ENCODE measurements around the gene DPP9.
"Not testable (repeated sequence)": the region's sequence is repeated elsewhere in the genome, so short reads cannot be mapped to it uniquely, and the experiment has no call there.

DPP9 gene

DNA sequence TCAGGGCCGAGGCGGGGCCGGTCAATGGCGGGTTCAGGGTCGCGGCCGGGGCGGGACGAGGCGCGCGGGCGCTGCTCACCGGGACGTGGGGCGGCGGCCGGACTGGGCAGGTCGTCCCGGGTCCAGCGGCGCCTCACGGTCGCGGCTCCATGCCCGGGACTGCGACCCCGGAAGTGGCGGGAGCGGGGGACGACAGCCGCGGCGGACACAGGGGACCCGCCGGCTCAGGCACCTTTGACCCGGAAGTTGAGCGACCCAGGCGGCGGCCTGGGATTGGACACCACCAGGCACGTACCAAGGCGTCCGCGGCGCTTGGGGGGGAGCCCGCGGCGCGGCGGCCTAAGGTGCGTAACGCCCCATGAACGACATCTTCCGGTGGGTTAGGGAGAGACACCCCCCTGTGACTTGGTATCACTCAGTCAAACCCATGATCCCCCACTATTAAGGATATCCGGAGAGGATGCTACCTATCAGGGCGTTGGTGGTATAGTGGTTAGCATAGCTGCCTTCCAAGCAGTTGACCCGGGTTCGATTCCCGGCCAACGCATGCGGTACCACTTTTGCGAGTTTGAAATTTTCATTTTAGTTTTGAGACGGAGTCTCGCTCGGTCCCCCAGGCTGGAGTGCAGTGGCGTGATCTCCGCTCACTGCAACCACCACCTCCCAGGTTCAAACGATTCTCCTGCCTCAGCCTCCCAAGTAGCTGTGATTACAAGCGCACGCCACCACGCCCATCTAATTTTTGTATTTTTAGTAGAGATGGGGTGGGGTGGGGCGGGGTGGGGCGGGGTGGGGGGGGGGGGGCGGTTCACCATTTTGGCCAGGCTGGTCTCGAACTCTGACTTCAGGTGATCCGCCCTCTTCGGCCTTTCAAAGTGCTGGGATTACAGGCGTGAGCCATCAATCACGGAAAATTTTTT lies at the start of gene DPP9:
Gene DPP9, minus strand, starts transcription at position 248 of the 920 bp plus-strand sequence. CDS start 3,936 bp downstream, outside the sequence.
- DNase-seq (ENCODE audit: low read depth in 2 of 2, low spot score in 1 of 2): peak; percentile 86 to 93

DNA sequence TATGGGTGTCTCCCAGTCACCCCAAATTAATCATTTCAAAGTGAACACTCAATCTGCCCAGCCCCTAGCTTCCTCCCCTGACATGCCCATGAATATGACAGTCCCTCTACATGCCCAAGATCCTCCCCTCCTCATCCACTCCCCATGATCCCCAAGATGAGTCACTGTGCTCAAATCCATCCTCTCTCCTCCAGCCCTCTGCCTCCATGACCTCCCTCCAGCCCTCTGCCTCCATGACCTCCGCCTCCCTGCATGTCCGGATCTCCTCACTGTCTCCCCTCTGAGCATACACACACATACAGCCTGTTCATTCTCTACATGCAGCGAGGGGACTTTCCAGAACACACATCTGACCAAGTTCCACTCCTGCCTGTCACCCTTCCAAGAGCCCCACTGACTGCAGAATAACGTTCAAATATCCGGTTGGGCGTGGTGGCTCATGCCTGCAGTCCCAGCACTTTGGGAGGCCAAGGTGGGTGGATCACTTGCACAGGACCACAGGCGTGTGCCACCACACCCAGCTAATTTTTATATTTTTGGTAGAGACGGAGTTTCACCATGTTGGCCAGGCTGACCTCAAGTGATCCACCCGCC lies 49.5 kb upstream of the DPP9 start:
- DNase-seq (ENCODE audit: low read depth in 2 of 2, low spot score in 1 of 2): no peak

DNA sequence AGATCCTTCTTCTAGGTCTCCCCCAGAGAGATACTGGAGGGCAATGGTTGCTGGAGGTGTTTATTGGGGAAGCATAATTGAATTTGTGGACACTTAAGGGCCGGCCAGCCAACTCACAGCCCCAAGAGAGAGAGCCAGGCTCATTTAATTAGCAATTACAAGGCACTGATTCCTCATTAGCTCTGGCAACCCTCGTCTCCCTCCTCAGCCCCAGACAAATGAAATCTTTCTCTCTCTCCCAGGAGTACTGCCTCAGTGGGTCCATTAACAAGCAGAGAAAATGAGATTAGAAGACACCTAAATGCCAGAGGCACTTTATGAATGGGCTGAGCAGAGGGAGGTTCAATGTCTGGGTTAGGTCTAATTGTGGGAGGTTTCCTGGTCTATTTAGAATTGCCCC lies 48.9 kb upstream of the DPP9 start:
- no peak for DNase-seq (ENCODE audit: low read depth in 2 of 2, low spot score in 1 of 2)

DNA sequence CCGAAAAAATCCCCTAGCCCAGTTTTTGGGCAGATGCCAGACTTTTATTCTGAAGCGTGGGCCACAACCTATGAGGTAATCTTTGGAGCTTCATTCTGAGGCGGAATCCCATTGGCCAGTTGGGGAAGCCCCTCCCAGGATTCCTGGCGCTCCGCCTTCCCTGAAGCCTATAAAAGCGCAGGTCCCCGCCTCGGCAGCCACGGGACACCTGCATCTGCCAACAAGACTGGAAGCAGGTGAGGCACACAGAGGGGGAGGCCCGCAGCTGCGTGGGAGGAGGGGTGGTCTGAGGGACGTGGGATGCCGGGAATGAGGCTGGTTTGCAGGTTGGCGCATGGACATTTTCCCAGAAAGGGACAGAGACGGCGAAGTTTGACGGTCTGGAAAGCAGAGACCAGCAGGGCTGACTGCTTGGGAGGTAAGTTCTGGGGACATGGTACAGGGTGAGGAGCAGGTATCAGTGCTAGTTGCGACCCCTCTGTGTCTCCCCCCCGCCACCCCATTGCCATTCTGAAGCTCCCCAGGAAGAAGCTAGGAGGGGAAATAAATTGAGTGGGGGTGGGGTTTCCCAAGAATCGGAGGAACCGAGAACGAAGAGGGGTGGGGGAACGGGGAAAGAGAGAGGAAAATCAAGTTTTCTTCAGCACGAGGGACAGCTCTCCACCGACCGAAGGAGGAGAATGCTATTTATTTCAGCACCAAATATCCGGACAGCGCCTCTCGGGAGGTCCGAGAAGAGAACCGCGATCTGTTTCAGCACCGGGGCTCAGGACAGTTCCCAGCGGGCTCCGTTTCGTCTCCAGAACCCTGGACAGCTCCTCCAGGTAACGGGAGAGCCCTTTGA lies 45.5 kb upstream of the DPP9 start:
- DNase-seq (ENCODE audit: low read depth in 2 of 2, low spot score in 1 of 2): peak; percentile 36 to 61

DNA sequence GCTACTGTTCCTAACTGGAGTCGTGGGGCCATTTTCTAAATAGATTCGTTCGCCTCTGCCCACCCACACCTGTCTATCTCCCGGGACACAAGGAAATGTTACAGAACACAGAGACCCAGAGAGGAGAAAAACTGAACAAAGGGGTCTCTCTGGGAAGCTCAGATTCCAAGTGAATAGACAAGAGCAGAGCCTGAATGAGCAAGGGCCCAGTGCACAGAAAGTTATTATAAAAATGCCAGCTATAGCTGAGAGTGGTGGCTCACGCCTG lies 40.7 kb upstream of the DPP9 start:
- no peak for DNase-seq (ENCODE audit: low read depth in 2 of 2, low spot score in 1 of 2)

DNA sequence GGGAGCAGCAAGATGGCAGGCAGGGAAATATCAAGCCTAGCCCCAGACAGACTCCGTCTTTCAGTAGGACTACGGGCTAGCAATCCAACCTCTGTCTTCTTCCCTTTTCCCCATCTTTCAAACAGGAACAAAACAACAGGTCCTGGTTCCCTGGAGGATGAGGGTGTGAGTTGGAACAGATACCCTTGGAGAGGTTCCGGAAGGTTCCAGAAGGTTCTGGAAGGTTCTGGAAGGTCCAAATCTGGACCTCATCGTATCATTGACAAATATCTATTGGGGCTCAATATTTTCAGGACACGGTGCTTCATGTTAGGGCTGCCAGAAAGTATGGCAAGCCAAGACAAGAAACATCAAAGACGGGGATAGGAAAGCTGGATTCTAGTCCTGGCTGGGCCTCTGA lies 39.4 kb upstream of the DPP9 start:
- no peak for DNase-seq (ENCODE audit: low read depth in 2 of 2, low spot score in 1 of 2)

DNA sequence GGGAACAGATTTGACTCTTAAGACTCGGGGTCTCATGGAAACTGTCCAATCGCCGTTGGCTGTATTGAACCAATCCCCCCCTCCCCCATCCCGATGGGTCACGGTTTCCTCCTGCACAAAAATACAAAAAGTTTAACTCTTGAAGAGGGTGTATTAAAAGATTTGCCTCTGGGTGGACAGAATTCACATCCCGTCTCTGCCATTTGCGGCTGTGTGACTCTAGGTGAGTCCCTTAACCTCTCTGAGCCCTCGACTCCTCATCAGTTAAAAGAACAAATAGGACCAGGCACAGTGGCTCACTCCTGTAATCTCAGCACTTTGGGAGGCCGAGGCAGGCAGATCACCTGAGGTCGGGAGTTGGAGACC lies 36.6 kb upstream of the DPP9 start:
- no peak for DNase-seq (ENCODE audit: low read depth in 2 of 2, low spot score in 1 of 2)

DNA sequence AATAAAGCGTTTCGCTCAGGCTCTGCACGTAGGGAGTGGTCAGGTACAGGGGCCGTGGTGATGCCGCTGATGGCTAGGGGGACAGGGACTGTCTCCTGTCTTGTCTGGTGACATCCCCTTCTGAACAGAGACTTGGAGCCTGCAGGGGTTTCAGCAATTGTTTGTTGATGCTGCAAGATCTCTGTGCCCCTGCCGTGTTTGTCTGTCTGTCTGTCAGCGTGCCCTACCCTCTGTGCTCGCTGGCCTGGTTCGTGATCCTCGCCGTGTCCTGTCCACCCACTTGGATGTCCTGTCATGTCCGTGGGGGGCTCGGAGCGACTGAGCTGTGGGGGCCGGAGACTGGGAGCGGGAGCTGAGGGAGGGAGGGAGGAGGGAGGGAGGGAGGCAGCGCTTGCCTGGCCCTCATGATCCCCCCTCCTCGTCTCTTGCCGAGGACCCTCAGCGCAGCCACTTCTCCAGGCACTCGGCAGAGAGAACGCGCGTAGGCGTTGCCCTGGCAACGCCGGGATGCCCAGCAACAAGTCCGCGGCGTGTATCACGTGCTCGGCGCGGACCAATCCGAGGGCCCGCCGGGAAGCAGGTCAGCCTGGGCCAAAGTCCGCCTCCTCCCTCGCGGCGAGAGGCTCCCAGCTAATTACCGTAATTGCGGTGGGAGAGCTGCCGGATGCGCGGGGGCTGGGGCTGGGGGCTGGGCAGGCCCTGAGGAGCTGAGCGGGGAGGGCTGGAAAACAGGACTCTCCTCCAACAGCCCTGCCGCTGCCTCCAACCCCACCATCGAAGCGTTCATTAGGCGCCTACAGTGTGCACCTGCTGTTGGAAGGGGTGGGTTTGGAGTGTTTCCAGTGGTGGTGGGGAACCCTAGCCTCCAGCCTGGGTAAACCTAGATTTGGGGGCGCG lies 36.0 kb upstream of the DPP9 start:
- DNase-seq (ENCODE audit: low read depth in 2 of 2, low spot score in 1 of 2): peak in 1 of 2 donors; percentile 22

DNA sequence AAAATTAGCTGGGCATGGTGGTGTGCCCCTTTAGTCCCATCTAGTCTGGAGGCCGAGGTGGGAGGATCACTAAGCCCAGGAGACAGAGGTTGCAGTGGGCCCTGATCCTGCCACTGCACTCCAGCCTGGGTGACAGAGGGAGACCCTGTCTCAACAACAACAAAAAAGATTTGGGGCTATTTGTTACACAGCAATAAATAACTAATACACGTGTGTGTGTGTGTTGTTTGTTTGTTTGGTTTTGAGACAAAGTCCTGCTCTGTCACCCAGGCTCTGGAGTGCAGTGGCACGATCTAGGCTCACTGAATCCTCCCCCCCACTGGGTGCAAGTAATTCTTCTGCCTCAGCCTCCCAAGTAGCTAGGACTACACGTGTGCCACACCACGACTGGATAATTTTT lies 35.0 kb upstream of the DPP9 start:
- no peak for DNase-seq (ENCODE audit: low read depth in 2 of 2, low spot score in 1 of 2)

DNA sequence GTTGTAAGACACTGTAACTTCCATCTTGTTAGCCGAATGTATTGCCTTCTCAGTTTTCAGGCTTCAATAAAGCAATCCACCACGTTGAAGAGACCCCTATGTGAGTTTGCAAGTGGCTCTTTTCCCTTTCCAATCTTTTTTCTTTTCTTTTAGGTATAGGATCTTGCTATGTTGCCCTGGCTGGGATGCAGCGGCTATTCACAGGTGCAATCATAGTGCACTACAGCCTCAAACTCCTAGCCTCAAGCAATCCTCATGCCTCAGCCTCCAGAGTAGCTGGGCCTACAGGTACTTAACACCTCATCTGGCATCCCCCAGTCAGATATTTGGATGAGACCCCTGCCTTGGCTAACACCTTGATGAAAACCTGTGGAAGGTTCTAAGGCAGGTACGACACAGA lies 34.4 kb upstream of the DPP9 start:
- no peak for DNase-seq (ENCODE audit: low read depth in 2 of 2, low spot score in 1 of 2)

DNA sequence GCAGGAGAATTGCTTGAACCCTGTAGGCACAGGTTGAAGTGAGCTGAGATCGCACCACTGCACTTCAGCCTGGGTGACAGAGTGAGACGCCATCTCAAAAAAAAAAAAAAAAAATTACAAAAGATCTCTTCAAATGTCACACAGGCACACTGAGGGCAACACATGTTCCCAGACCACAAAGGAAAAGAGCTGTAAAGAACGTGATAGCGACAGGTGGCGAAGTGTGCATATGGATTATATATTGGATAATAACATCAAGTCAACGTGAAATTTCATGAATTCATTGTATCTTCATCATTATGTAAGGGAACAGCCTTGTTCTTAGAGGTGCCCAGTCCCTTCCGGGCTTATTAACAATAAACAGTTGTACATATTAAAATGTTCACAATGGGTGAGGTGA lies 31.8 kb upstream of the DPP9 start:
- DNase-seq (ENCODE audit: low read depth in 2 of 2, low spot score in 1 of 2): no peak

DNA sequence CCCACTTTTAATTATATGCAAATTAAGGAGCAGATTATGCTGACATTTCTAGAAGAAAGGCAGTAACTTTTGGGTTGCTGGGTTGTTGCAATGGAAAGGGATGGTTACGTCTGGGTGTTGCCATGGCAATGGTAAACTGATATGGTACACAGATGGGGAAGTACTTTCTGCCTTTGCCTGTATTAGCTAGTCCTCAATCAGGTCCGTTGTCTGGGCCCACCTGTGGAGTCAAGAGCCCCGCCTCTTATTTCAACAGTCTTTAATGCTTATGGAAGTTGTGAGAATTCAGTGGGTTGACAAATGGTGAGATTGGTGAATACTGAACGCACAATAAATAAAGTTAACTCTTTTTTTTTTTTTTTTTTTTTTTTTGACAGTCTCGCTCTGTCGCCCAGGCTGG lies 30.6 kb upstream of the DPP9 start:
- no peak for DNase-seq (ENCODE audit: low read depth in 2 of 2, low spot score in 1 of 2)

DNA sequence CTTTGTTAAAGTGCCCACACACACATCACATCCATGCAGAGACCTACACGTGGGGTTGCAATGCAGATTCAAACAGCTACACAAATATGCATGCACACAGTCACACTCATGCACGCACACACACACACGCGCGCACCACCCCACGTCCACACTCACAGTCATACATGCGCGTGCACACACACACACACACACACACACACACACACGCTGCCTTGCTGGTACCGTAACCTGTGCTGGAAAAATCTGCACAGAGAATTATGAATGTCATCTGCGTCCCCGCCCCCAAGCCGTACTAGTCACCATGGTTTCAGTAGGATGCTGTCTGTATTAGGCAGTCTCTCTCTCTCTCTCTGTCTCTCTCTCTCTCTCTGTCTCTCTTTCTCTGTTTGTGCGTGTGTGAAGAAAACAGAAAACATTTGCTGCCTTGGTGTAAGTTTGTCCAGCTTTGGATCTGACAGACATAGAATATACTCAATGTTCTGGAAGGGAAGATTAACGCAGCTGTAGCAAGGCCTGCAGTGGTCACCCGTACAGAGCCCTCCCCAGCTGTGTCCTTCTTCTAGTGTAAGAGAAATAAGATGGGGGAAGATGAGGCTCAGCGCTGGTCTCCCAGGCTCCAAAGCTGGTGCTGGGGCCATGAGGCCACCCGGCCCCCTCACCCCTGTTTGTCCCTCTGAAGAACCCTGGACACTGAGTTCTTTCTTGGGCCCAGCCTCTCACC lies 26.4 kb upstream of the DPP9 start:
- no peak for DNase-seq (ENCODE audit: low read depth in 2 of 2, low spot score in 1 of 2)

DNA sequence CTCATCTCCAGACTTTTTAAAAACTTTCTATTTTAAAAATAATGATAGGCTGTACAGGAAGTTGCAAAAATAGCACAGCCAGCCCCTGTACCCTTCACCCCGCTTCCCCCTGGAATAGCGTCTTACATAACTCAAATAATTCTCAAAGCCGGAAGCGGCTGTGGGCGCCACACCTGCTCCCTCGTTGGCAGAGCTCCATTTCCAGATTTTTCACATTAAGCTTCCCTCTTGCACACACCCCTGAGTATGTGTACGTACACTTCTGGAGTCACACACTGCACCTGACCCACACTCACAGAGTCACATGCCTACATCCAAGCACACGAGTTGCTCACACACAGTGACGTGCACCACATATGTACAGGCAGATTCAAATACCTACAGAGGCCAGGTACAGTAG lies 24.9 kb upstream of the DPP9 start:
- DNase-seq (ENCODE audit: low read depth in 2 of 2, low spot score in 1 of 2): no peak

DNA sequence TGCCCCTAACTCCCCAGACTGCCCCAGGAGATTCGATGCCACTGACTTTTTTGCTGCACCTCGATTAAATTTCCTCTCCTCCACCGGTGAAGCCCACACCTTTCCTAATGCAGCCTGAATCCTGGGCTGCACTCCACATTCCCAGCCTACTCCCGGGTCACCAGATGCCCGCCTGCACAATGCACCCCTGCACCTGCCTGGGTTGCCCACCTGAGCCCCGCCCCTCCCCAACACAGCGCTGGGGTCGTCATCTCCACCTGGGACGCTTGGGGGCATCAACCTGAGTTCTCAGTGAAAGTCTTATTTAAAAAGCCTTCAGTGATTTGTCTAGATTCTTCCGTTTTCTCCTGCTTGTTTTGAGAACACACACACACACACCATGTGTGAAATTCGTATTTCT lies 24.5 kb upstream of the DPP9 start:
- no peak for DNase-seq (ENCODE audit: low read depth in 2 of 2, low spot score in 1 of 2)

DNA sequence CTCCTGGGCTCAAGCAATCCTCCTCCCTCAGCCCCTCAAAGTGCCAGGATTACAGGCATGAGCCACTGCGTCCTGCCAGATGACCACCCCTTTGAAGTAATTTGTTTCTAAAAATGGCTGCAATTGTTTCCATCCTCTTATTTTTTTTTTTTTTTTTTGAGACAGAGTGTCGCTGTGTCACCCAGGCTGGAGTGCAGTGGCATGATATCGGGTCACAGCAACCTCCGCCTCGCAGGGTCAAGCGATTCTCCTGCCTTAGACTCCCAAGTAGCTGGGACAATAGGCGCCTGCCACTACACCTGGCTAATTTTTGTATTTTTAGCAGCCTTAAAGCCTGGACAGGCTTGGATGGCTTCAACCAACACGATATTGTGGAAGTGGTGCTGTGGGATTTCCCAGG lies 22.3 kb upstream of the DPP9 start:
- DNase-seq (ENCODE audit: low read depth in 2 of 2, low spot score in 1 of 2): no peak

DNA sequence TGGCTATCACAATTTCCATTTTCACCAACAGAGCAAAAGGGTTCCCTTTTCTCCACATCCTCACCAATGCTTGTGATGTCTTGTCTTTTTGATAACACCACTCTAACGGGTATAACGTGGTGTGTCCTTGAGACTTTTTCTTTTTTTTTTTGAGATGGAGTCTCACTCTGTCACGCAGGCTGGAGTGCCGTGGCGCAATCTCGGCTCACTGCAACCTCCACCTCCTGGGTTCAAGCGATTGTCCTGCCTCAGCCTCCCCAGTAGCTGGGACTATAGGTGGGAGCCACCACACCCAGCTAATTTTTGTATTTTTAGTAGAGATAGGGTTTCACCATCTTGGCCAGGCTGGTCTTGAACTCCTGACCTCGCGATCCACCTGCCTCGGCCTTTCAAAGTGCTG lies 21.5 kb upstream of the DPP9 start:
- DNase-seq (ENCODE audit: low read depth in 2 of 2, low spot score in 1 of 2): not testable (repeated sequence)

DNA sequence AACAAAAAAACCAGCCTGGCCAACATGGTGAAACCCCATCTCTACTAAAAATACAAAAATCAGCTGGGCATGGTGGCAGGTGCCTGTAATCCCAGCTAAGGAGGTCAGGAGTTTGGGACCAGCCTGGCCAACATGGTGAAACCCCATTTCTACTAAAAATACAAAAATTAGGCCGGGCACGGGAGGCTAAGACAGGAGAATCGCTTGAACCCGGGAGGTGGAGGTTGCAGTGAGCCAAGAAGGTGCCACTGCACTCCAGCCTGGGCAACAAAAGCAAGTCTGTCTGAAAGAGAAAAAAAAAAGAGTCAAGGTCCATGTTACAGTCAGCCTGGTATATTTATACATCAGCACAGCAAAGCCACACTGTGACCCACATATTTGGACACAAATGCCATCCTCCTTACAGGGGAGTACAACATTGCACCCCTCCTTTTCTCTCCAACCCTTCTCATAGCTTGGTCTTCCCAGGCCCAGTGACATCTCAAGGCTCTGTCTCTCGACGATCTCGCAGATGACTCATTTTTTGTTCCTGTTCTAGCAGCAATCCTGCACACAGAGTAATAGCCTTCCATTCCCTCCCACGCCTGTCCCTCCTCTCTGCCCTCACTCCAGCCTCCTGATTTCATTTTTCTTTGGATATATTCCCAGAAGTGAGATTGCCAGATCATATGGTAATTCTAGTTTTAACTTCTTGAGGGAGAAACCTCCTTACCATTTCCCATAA lies 21.0 kb upstream of the DPP9 start:
- DNase-seq (ENCODE audit: low read depth in 2 of 2, low spot score in 1 of 2): no peak

DNA sequence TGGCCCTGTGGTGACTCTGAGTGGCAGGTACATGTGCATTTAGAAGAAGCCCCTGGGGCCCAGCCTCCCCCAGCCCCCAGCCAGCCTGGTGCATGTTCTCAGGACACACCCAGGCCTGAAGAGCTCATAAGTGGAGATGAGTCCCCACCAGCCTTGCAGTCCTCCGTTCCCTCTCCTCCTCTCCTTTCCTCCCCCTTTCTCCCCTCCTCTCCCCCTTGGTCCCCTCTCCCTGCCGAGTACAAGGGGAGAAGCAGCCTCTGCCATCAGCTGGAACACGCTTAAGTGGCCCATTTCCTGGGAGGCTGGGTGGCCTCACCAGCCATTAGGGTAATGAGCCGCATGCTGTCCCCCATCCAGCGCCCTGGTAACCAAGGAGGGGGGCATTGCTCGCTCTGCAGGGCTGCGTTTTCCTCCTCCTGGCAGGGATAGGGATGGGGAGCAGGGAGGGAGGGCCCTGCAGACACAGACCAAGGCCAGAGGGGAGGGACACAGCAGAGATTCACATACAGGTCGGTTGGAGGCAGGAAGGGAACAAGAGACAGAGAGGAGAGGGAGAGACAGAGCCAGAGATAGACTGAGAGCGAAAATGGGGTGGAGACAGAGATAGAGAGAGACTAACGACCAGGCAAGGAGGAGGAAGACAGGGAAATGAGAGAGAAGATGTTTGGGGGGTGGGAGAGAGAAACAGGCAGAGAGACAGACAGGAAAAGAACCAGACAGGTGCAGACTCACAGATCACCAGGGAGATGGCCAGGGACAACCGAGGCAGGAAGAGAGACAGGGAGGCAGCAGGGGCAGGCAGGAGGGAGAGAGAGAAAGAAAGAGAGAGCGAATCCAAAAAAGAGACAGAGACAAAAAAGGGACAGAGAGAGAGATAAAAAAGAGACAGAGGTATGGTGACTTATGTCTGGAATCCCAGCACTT lies 19.3 kb upstream of the DPP9 start:
- DNase-seq (ENCODE audit: low read depth in 2 of 2, low spot score in 1 of 2): no peak

All from stimulated activated CD8-positive, alpha-beta memory T cell treated with anti-CD3 and anti-CD28 coated beads, Interleukin-4, amount 100 ng/mL, for 1 hour (primary cell).